Esophagus muscularis mucosa (tissue), 4 donors: ENCODE measurements around the gene PHETA1. TPM values are rescaled to one million over a fixed set of nuclear protein-coding genes. Genes with fewer than 3 reads are reported as not detected.

ENCODE experiments used
- DNase-seq: peaks from one replicate; pipeline ENCODE4 v3.0.0-alpha.2; 2017; ENCODE audit errors: extremely low spot score
- H3K27ac ChIP-seq, 4 donors: fragments of 200-600 bp; sonication (generic); replicated peaks in 1 of 4; 1 replicate in 3 of 4; 2 replicates in 1 of 4; pipeline ENCODE4 v1.5.1; 2016 to 2019; ENCODE audit warnings: mild to moderate bottlenecking in 1 of 4
- H3K27me3 ChIP-seq, 4 donors: fragments of 200-600 bp; sonication (generic); one replicate each; pipeline versions ENCODE4 v1.5.1 to v1.6.0; 2016 to 2019
- H3K36me3 ChIP-seq, 4 donors: fragments of 200-600 bp; sonication (generic); one replicate each; pipeline ENCODE4 v1.5.1; 2016 to 2019
- H3K4me1 ChIP-seq, 4 donors: fragments of 200-600 bp; sonication (generic); one replicate each; pipeline ENCODE4 v1.5.1; 2016 to 2019
- H3K4me3 ChIP-seq, 4 donors: fragments of 200-600 bp; sonication (generic); 1 replicate in 2 of 4; 2 replicates in 2 of 4; pipeline ENCODE4 v1.5.1; 2016 to 2019; ENCODE audit warnings: mild to moderate bottlenecking in 4 of 4, moderate library complexity in 1 of 4
- H3K9me3 ChIP-seq, 4 donors: fragments of 200-600 bp; sonication (generic); 1 replicate in 3 of 4; 2 replicates in 1 of 4; pipeline ENCODE4 v1.5.1; 2016 to 2019
- CTCF ChIP-seq, 3 experiments: fragments of 200-600 bp in 2 of 3; fragments of 450-650 bp in 1 of 3; sonication (generic) in 2 of 3; IDR thresholded peaks; one replicate each; pipeline ENCODE4 v1.5.1; 2017 to 2019; ENCODE audit warnings: antibody characterized with exemption in 3 of 3, mild to moderate bottlenecking in 2 of 3, moderate library complexity in 1 of 3
- EP300 ChIP-seq: sonication (generic); formaldehyde crosslinking; IDR thresholded peaks from one replicate; pipeline ENCODE4 v1.6.1; 2017; ENCODE audit warnings: antibody characterized with exemption
- POLR2A ChIP-seq: fragments of 450-650 bp; IDR thresholded peaks from one replicate; pipeline ENCODE4 v1.6.1; 2017; ENCODE audit warnings: antibody characterized with exemption, moderate library complexity, mild to moderate bottlenecking, low read depth
- POLR2AphosphoS5 ChIP-seq, 2 donors: sonication (generic); formaldehyde crosslinking; IDR thresholded peaks; one replicate each; pipeline ENCODE4 v1.6.1; 2017; ENCODE audit warnings: antibody characterized with exemption in 2 of 2
- WGBS: methylation state at CpG from one replicate; pipeline ENCODE4 v1.1.5; 2018; 5-methylcytosine and 5-hydroxymethylcytosine counted together
- intact Hi-C: fragments of 100-400 bp; cut with DNase I; formaldehyde crosslinking; loops from one replicate; pipeline ENCODE4 v1.15.1; 2023
- total RNA-seq, 4 donors: library from RNA; depleted of rRNA; stranded (reverse); fragments of >200 nt; gene quantifications; one replicate each; pipeline versions ENCODE4 v1.1.0 to v1.2.1, GENCODE V29; 2016

PHETA1 gene
- total RNA-seq, 4 donors from 2014 or later = 5.8 to 15.6 (median 9.5) TPM

GRCh38 chr12:111408686-111409402 lies 39.9 kb upstream of the PHETA1 start:
- TF ChIP-seq EP300 = no peak
- no peak for TF ChIP-seq POLR2A
- TF ChIP-seq POLR2AphosphoS5 (IDR thresholded peaks at IDR 0.05) = no peak
- no peak for TF ChIP-seq CTCF (IDR thresholded peaks at IDR 0.05)
- Histone ChIP-seq H3K4me1 (peaks cover 81 to 96% (median 91%) of the 10 kb centered on the region in 4 donors), H3K27me3 (no peaks in the 10 kb centered on the region), H3K27ac (peak overlapping the region; percentile 78 to 88 (median 82)), H3K4me3 (peak overlapping the region; percentile 9 to 26 (median 18)), H3K9me3 (no peaks in the 10 kb centered on the region), H3K36me3 (no peaks in the 10 kb centered on the region)
- intact Hi-C loops = no loop called here
- 85% methylated on average over 4 of the region's 4 CpGs for WGBS
- no peak for DNase-seq

GRCh38 chr12:111408116-111408440 lies 39.2 kb upstream of the PHETA1 start:
- H3K4me3 ChIP-seq = peak overlapping the region; percentile 76 to 96 (median 86)
- TF ChIP-seq CTCF (IDR thresholded peaks at IDR 0.05) (no peak), EP300 (no peak), POLR2AphosphoS5 (IDR thresholded peaks at IDR 0.05) (no peak), POLR2A (no peak)
- intact Hi-C loops = no loop called here
- DNase-seq = no peak
- H3K9me3 ChIP-seq = no peaks in the 10 kb centered on the region
- peaks cover 81 to 96% (median 91%) of the 10 kb centered on the region in 4 donors for H3K4me1 ChIP-seq
- H3K27me3 ChIP-seq = no peaks in the 10 kb centered on the region
- H3K36me3 ChIP-seq = no peaks in the 10 kb centered on the region
- 56% methylated on average over 1 of the region's 1 CpG for WGBS
- peak overlapping the region; percentile 78 to 88 (median 82) for H3K27ac ChIP-seq

GRCh38 chr12:111407377-111408115 lies 38.7 kb upstream of the PHETA1 start:
- Histone ChIP-seq H3K4me1 (peaks cover 81 to 96% (median 91%) of the 10 kb centered on the region in 4 donors), H3K4me3 (peak overlapping the region; percentile 76 to 96 (median 86)), H3K36me3 (no peaks in the 10 kb centered on the region), H3K9me3 (no peaks in the 10 kb centered on the region), H3K27ac (peak overlapping the region; percentile 81 to 88 (median 84)), H3K27me3 (no peaks in the 10 kb centered on the region)
- WGBS = 74% methylated on average over 3 of the region's 9 CpGs
- DNase-seq = no peak
- TF ChIP-seq EP300 (no peak), POLR2AphosphoS5 (IDR thresholded peaks at IDR 0.05) (no peak), CTCF (IDR thresholded peaks at IDR 0.05) (no peak), POLR2A (no peak)
- intact Hi-C loops = no loop called here

- no peak for DNase-seq
- TF ChIP-seq CTCF (IDR thresholded peaks at IDR 0.05) = no peak
- peak in 1 of 2 donors; percentile 44 for TF ChIP-seq POLR2AphosphoS5 (IDR thresholded peaks at IDR 0.05)
- TF ChIP-seq EP300 = no peak
- Histone ChIP-seq H3K9me3 (no peaks in the 10 kb centered on the region), H3K27me3 (no peaks in the 10 kb centered on the region), H3K27ac (peak overlapping the region; percentile 81 to 88 (median 84)), H3K4me1 (peaks cover 75 to 88% (median 84%) of the 10 kb centered on the region in 4 donors), H3K4me3 (peak overlapping the region; percentile 76 to 96 (median 86)), H3K36me3 (no peaks in the 10 kb centered on the region)
- intact Hi-C loops = no loop called here
- WGBS = 7% methylated on average over 21 of the region's 34 CpGs
These were observed 37.8 kb upstream of the PHETA1 start for GRCh38 chr12:111406474-111407376.
